A549 treated with Mapracorat at 1 μM for 4 hours (cell line): ENCODE measurements around the gene SLC25A39. TPM values are rescaled to one million over a fixed set of nuclear protein-coding genes. Genes with fewer than 3 reads are reported as not detected.

Experiments
- total RNA-seq: library from RNA; stranded (reverse); fragments of 200-300 nt; extraction: Qiagen RNA extraction; gene quantifications from 5 replicates; pipeline ENCODE4 v1.2.3, GENCODE V29; 2022

Gene SLC25A39
- total RNA-seq: 141 to 218 TPM (median 197 TPM) in 5 replicates

DNA sequence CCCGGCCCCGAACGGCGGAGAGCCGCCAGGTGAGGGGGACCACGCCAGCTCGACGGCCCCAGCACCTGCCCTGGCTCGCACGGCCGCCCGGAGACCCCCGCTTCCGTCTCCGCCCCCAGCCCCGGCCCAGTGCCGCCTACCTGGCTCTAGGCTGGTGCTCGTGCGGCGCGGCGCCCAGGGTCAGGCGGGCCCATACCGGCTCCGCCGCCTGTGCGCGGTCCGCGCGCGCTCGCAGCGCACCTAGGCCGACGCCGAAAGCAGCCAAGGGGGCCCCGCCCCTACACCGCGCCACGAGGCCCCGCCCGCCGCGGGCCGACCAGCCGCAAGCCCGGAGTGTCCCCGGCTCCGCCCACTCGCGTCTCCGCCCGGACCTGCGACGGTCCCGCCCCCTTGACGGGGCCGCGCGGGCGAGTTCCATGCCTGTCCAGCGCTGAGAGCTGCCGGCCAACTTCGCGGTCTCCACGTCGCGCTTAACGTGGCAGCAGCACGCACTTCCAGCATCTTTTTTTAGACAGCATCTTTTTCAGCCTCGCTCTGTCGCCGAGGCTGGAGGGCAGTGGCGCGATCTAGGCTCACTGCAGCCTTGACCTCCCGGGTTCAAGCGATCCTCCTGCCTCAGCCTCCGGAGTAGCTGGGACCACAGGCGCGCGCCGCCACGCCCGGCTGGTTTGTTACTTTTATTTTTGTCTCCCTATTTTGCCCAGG, at the start of gene SLC25A39:
Gene SLC25A39, minus strand, starts transcription at position 253 of the 705 bp plus-strand sequence. CDS start 1,261 bp downstream, outside the sequence.

GRCh38 chr17:44363613-44364159, 39.1 kb upstream of the SLC25A39 start, which contains the start of gene FAM171A2:
Gene FAM171A2, minus strand, starts transcription at chr17:44363853. Its CDS starts 139 bp downstream, at chr17:44363714.

GRCh38 chr17:44344939-44345453, 20.4 kb upstream of the SLC25A39 start, which contains the start of gene GRN:
Gene GRN, plus strand, starts transcription at chr17:44345302. Its CDS starts 3,863 bp downstream, at chr17:44349165.

GRCh38 chr17:44308320-44308818, 16.3 kb downstream of the SLC25A39 start, which contains the start of gene RUNDC3A:
Gene RUNDC3A, plus strand, starts transcription at chr17:44308601. Its CDS starts 232 bp downstream, at chr17:44308833.

Other genes with a start within 250 kb of the SLC25A39 start
- gene HDAC5, start 201.2 kb downstream of the SLC25A39 start, total RNA-seq: 13.9 to 19.7 TPM (median 15.3 TPM) in 5 replicates
- gene HROB, start 182.9 kb downstream of the SLC25A39 start, total RNA-seq: 8.4 to 11.2 TPM (median 10.1 TPM) in 5 replicates
- gene ASB16, start 154.1 kb downstream of the SLC25A39 start, total RNA-seq: 0.07 to 0.32 TPM (median 0.12 TPM) in 3 of 5 replicates, not detected in the others
- gene TMUB2, start 137.9 kb downstream of the SLC25A39 start, total RNA-seq: 36.2 to 44.7 TPM (median 43.5 TPM) in 5 replicates
- gene ATXN7L3, start 124.9 kb downstream of the SLC25A39 start, total RNA-seq: 49.9 to 70.2 TPM (median 66.3 TPM) in 5 replicates
- gene UBTF, start 105.1 kb downstream of the SLC25A39 start, total RNA-seq: 86.8 to 95.4 TPM (median 90.0 TPM) in 5 replicates
- not detected in 5 replicates for gene SLC4A1, start 56.7 kb downstream of the SLC25A39 start, total RNA-seq
- 0.74 to 1.1 TPM (median 0.83 TPM) in 5 replicates for gene RUNDC3A, start 16.2 kb downstream of the SLC25A39 start, total RNA-seq
- gene GRN, start 20.5 kb upstream of the SLC25A39 start, total RNA-seq: 205 to 234 TPM (median 220 TPM) in 5 replicates
- gene FAM171A2, start 39.0 kb upstream of the SLC25A39 start, total RNA-seq: 2.5 to 4.4 TPM (median 4.0 TPM) in 5 replicates
- gene ITGA2B, start 64.8 kb upstream of the SLC25A39 start, total RNA-seq: 1.1 to 2.0 TPM (median 1.5 TPM) in 5 replicates
- gene GPATCH8, start 178.6 kb upstream of the SLC25A39 start, total RNA-seq: 16.8 to 24.3 TPM (median 21.6 TPM) in 5 replicates
- 25.7 to 39.3 TPM (median 35.8 TPM) in 5 replicates for gene FZD2, start 232.7 kb upstream of the SLC25A39 start, total RNA-seq